Thoracic aorta (tissue), 2 donors: ENCODE results near the gene SORBS1. TPM values are rescaled to one million over a fixed set of nuclear protein-coding genes. Genes with fewer than 3 reads are reported as not detected.

ENCODE experiments used
- ATAC-seq: fragments of 150-250 bp; one replicate; pipeline ENCODE4 v1.8.0; 2017; ENCODE audit warnings: low read depth; ENCODE audit not compliant: insufficient number of reproducible peaks, low FRiP score
- DNase-seq: peaks from one replicate; pipeline ENCODE4 v3.0.0-alpha.2; 2020; ENCODE audit warnings: low spot score
- H3K27ac ChIP-seq, 2 donors: fragments of 200-600 bp; sonication (generic); 1 replicate in 1 of 2; 2 replicates in 1 of 2; pipeline ENCODE4 v1.5.1; 2016; ENCODE audit warnings: mild to moderate bottlenecking in 2 of 2, moderate library complexity in 2 of 2
- H3K27me3 ChIP-seq: fragments of 200-600 bp; sonication (generic); replicated peaks from 2 replicates; pipeline ENCODE4 v1.6.0; 2016; ENCODE audit warnings: mild to moderate bottlenecking; ENCODE audit not compliant: insufficient read depth
- H3K36me3 ChIP-seq: fragments of 200-600 bp; sonication (generic); one replicate; pipeline ENCODE4 v1.5.1; 2016
- H3K4me1 ChIP-seq, 2 donors: fragments of 200-600 bp; sonication (generic); 1 replicate in 1 of 2; 2 replicates in 1 of 2; pipeline versions ENCODE4 v1.5.1 to v1.6.0; 2016; ENCODE audit warnings: low read depth in 2 of 2, mild to moderate bottlenecking in 1 of 2; ENCODE audit not compliant: control insufficient read depth in 1 of 2
- H3K4me3 ChIP-seq: fragments of 200-600 bp; sonication (generic); 2 replicates; pipeline ENCODE4 v1.5.1; 2016; ENCODE audit warnings: mild to moderate bottlenecking
- H3K9me3 ChIP-seq: fragments of 200-600 bp; sonication (generic); 2 replicates; pipeline ENCODE4 v1.5.1; 2016
- total RNA-seq, 2 donors: library from RNA; depleted of rRNA; stranded (reverse); fragments of >200 nt; gene quantifications; one replicate each; pipeline versions ENCODE4 v1.1.0 to v1.2.3, GENCODE V29; 2016
- TF ChIP-seq, protein P1 (sequence below): fragments of 200-600 bp; sonication (generic); IDR thresholded peaks from one replicate; pipeline ENCODE4 v1.5.1; 2019; ENCODE audit warnings: antibody characterized with exemption

Gene SORBS1
- total RNA-seq, 2 donors from 2014 or later: 1,110 to 1,659 TPM

- DNase-seq: no peak
- ATAC-seq: no peak
- TF ChIP-seq, protein P1, sequence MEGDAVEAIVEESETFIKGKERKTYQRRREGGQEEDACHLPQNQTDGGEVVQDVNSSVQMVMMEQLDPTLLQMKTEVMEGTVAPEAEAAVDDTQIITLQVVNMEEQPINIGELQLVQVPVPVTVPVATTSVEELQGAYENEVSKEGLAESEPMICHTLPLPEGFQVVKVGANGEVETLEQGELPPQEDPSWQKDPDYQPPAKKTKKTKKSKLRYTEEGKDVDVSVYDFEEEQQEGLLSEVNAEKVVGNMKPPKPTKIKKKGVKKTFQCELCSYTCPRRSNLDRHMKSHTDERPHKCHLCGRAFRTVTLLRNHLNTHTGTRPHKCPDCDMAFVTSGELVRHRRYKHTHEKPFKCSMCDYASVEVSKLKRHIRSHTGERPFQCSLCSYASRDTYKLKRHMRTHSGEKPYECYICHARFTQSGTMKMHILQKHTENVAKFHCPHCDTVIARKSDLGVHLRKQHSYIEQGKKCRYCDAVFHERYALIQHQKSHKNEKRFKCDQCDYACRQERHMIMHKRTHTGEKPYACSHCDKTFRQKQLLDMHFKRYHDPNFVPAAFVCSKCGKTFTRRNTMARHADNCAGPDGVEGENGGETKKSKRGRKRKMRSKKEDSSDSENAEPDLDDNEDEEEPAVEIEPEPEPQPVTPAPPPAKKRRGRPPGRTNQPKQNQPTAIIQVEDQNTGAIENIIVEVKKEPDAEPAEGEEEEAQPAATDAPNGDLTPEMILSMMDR: no peak
- peaks cover 56 to 98% of the 10 kb centered on the region in 2 donors for H3K4me1 ChIP-seq
- H3K27ac ChIP-seq: peak overlapping the region; percentile 89 to 93
- no peaks in the 10 kb centered on the region for H3K9me3 ChIP-seq
- H3K27me3 ChIP-seq: no peaks in the 10 kb centered on the region
- H3K4me3 ChIP-seq: no peak overlapping the region
- peaks cover 17% of the 10 kb centered on the region for H3K36me3 ChIP-seq
These were observed 102.3 kb downstream of the SORBS1 start for GRCh38 chr10:95458871-95459270.

DNA sequence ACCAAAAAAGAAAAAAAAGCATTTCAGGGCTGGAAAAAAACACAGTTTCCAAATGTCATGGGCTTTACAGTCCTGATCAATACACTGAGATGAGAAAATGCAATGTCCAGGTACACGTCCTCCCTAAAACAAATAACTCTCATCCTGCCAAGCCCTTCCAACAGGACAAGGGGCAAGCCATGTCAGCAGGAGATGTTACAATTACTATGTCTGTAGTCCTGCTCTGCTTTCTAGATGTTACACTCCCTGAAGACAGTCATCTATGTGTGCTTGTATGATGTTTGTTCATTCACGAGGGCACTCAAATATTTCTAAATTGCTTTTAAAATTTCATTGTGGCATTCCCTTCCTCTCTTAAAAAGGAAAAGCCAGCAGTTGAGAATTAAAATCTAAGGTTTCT is 103.2 kb downstream of the SORBS1 start:
- ATAC-seq (no peak), DNase-seq (no peak)
- Histone ChIP-seq H3K27ac (peak overlapping the region; percentile 89 to 93), H3K4me1 (peaks cover 51 to 98% of the 10 kb centered on the region in 2 donors), H3K4me3 (no peak overlapping the region), H3K27me3 (no peaks in the 10 kb centered on the region), H3K36me3 (peaks cover 24% of the 10 kb centered on the region), H3K9me3 (no peaks in the 10 kb centered on the region)
- TF ChIP-seq, protein P1: no peak

GRCh38 chr10:95457319-95457886 is 103.8 kb downstream of the SORBS1 start:
- no peak for DNase-seq
- peaks cover 50 to 98% of the 10 kb centered on the region in 2 donors for H3K4me1 ChIP-seq
- no peaks in the 10 kb centered on the region for H3K9me3 ChIP-seq
- H3K36me3 ChIP-seq: peaks cover 24% of the 10 kb centered on the region
- no peak for ATAC-seq
- no peaks in the 10 kb centered on the region for H3K27me3 ChIP-seq
- peak overlapping the region; percentile 89 to 93 for H3K27ac ChIP-seq
- no peak overlapping the region for H3K4me3 ChIP-seq
- TF ChIP-seq, protein P1: no peak

GRCh38 chr10:95456516-95456915 is 104.7 kb downstream of the SORBS1 start:
- ATAC-seq (no peak), DNase-seq (no peak)
- peaks cover 50 to 98% of the 10 kb centered on the region in 2 donors for H3K4me1 ChIP-seq
- TF ChIP-seq, protein P1: peak; percentile 25
- no peaks in the 10 kb centered on the region for H3K27me3 ChIP-seq
- no peak overlapping the region for H3K4me3 ChIP-seq
- peak overlapping the region; percentile 89 to 93 for H3K27ac ChIP-seq
- peaks cover 24% of the 10 kb centered on the region for H3K36me3 ChIP-seq
- no peaks in the 10 kb centered on the region for H3K9me3 ChIP-seq

GRCh38 chr10:95454940-95455339 is 106.2 kb downstream of the SORBS1 start:
- peaks cover 58 to 100% of the 10 kb centered on the region in 2 donors for H3K4me1 ChIP-seq
- no peak overlapping the region for H3K4me3 ChIP-seq
- ATAC-seq (no peak), DNase-seq (no peak)
- TF ChIP-seq, protein P1: no peak
- peak overlapping the region; percentile 89 to 93 for H3K27ac ChIP-seq
- H3K36me3 ChIP-seq: peaks cover 24% of the 10 kb centered on the region
- H3K27me3 ChIP-seq: no peaks in the 10 kb centered on the region
- no peaks in the 10 kb centered on the region for H3K9me3 ChIP-seq
